HAP-1 (cell line): Measurements from ENCODE around the gene SLC25A21.

Experiments used
- DNase-seq, 2 experiments: peaks; one replicate each; pipeline ENCODE4 v3.0.0-alpha.2; 2016 to 2020; ENCODE audit warnings: low spot score in 2 of 2
- H3K27me3 ChIP-seq: fragments of 250-450 bp; sonication (Bioruptor Pico); 2 replicates; pipeline ENCODE4 v1.5.1; 2020; ENCODE audit warnings: low read depth, mild to moderate bottlenecking, moderate library complexity
- H3K36me3 ChIP-seq: fragments of 250-450 bp; sonication (Bioruptor Pico); replicated peaks from 2 replicates; pipeline ENCODE4 v1.5.1; 2020; ENCODE audit warnings: mild to moderate bottlenecking
- H3K4me1 ChIP-seq: fragments of 250-450 bp; sonication (Bioruptor Pico); 2 replicates; pipeline ENCODE4 v1.5.1; 2020; ENCODE audit warnings: mild to moderate bottlenecking
- H3K4me3 ChIP-seq: fragments of 250-450 bp; sonication (Bioruptor Pico); 2 replicates; pipeline ENCODE4 v1.5.1; 2020; ENCODE audit warnings: mild to moderate bottlenecking, moderate library complexity
- H3K9me3 ChIP-seq: fragments of 250-450 bp; sonication (Bioruptor Pico); 2 replicates; pipeline ENCODE4 v1.5.1; 2020; ENCODE audit warnings: mild to moderate bottlenecking, moderate library complexity
- in situ Hi-C: fragments of 300-500 bp; cut with MboI; formaldehyde crosslinking; loops from 3 replicates; pipeline ENCODE4 v1.14.3; 2020; ENCODE audit warnings: low sequenced_read_pairs, inconsistent platforms, mixed read lengths

The SLC25A21 gene

DNA sequence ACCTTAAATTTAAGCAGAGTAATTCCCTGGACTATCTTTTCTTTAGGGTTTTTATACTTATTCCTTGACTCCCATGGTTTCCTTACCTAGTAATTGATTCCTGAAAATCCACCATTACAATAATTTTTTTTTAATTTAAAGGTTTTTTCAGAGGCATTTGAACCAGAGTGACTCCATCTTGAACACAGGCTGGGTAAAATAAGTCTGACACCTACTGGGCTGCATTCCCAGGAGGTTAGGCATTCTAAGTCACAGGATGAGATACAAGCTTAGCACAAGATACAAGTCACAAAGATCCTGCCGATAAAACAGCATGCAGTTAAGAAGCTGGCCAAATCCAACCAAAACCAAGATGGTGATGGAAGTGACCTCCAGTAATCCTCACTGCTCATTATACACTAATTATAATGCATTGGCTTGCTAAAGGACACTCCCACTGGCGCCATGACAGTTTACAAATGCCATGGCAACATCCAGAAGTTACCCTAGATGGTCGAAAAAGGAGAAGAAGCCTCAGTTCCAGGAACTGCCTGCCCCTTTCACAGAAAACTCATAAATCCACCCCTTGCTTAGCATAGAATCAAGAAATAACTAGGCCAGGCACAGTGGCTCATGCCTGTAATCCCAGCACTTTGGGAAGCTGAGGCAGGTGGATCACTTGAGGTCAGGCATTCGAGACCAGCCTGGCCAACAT, 53.6 kb downstream of the SLC25A21 start:
- H3K4me3 ChIP-seq, result no peak overlapping the region
- H3K36me3 ChIP-seq, result no peaks in the 10 kb centered on the region
- H3K27me3 ChIP-seq, result no peaks in the 10 kb centered on the region; the same call in 1 of the 2 replicates
- in situ Hi-C loops, result no loop called here
- DNase-seq, result no peak
- no peaks in the 10 kb centered on the region for H3K4me1 ChIP-seq
- H3K9me3 ChIP-seq, result no peaks in the 10 kb centered on the region

DNA sequence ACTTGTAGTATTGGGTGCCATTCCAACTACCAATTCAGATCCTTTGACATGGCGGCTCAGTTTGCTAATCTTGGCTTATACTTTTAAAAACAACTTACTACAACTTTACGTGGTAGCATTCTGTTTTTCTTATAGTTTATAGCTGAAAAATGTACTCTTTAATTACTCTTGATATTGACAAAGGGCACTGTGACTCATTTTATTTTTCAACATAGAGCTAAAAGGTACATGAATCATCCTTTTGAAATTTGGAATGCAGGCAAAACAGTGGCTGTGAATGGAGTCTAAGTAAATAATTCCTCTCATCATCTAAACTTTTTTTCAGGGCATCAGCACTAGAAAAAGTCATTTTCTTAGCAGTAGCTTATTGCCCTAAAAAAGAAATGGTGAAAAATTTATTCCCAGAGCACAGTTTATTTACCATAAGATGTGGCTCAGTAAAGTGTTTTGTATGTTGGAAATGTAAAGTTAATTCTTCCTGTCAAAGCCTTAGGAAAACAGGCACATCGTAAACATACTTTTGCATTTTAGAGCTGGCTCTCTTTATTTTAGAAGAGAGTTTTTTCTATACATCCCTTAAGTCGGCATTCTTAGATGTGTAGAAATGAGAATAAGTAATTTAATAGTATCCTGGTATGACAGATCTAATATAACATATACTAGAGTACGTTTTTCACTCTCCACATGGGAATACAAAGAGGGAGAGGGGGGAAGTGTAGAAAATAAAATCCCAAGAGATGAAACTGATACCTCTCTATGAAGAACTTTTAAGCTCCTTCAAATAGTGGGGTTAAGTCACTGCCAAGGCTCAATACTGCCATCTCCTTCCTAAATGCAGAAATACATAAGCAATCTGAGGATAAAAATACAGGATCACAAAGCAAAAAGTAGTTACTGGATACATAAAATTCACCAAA, 55.2 kb downstream of the SLC25A21 start:
- DNase-seq, result no peak
- no peaks in the 10 kb centered on the region; the same call in 1 of the 2 replicates for H3K27me3 ChIP-seq
- H3K4me1 ChIP-seq, result no peaks in the 10 kb centered on the region
- no peak overlapping the region for H3K4me3 ChIP-seq
- no peaks in the 10 kb centered on the region for H3K36me3 ChIP-seq
- in situ Hi-C loops, result no loop called here
- no peaks in the 10 kb centered on the region for H3K9me3 ChIP-seq

DNA sequence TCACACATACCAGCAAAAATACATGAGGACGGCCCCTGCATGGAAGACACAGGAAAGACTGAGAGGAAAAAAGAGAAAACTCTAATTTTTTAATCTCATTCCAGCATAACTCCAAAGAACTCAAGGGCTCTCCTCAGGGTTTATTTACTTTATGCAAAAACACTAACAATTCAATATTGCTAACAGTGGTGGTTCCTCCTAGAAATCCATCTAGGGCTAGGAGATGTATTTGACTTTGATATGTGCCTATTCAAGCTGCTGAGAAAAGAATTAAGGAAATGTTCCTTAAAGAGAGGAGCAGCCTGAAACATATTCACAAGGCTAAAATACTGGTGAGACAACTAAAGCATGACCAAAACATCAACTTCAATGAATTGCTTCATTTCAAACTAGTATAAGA, 57.0 kb downstream of the SLC25A21 start:
- no peak for DNase-seq
- Histone ChIP-seq H3K4me1 (no peaks in the 10 kb centered on the region), H3K4me3 (no peak overlapping the region), H3K27me3 (no peaks in the 10 kb centered on the region; the same call in 1 of the 2 replicates), H3K36me3 (no peaks in the 10 kb centered on the region), H3K9me3 (no peaks in the 10 kb centered on the region)
- in situ Hi-C loops, result no loop called here

DNA sequence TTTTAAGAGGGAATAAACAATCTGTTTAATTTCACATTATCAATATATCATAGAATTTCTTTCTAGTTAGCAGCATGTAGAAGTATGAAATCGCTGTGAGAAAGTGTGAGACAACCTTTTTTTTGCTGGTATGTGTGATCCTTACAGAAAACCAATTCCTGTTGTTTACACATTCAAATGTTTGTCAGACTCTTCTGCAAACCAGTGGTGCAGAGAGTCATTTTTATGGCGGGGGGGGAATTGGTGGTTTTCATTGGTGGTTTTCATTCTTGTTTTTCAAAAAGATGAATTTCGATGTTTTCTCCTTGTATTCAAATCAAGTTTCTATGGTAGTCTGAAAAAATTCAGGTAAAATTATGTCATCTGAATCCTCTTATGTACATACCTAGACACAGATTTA, 57.8 kb downstream of the SLC25A21 start:
- no peaks in the 10 kb centered on the region; the same call in 1 of the 2 replicates for H3K27me3 ChIP-seq
- H3K36me3 ChIP-seq, result no peaks in the 10 kb centered on the region
- no peak overlapping the region for H3K4me3 ChIP-seq
- H3K9me3 ChIP-seq, result no peaks in the 10 kb centered on the region
- in situ Hi-C loops, result no loop called here
- no peak for DNase-seq
- H3K4me1 ChIP-seq, result no peaks in the 10 kb centered on the region

DNA sequence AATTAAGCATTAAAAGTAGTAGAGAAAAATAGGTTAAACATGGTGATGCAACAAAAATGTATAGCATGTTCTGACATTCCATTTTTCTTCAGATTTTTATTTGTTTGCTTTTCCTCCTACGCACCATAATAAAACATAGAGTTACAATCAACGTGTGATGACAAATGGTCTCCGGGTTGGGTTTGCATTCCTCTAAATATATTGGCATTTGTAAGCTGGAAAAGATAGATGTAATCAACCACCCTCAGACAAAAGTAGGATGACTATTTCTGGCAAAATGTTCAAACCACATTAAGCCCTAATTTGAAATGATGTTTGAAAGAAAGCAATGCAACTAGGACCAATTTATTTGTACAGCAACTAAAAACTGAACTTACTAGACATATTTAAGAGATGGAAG, 58.4 kb downstream of the SLC25A21 start:
- H3K4me3 ChIP-seq, result no peak overlapping the region
- in situ Hi-C loops, result no loop called here
- no peak for DNase-seq
- H3K9me3 ChIP-seq, result no peaks in the 10 kb centered on the region
- no peaks in the 10 kb centered on the region for H3K4me1 ChIP-seq
- no peaks in the 10 kb centered on the region for H3K36me3 ChIP-seq
- no peaks in the 10 kb centered on the region; the same call in 1 of the 2 replicates for H3K27me3 ChIP-seq

DNA sequence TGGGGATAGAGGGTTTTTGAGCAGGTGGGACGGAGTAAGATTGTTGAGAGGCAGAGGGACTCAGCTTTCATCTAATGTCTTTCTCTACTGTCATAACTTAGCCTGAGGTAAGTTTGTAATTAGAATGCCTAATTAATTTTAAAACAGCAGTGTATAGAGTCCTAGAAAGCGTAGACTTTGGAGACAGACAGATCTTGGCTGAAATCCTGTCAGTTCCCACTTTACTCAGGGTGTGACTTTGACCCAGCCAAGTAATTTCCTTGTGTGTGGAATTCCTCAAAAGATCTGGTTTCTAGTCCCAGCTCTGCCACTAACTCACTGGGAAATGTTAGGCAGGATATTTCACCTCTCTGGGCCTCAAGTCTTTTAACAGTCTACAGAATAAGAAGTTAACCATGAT, 74.3 kb downstream of the SLC25A21 start:
- Histone ChIP-seq H3K4me1 (no peaks in the 10 kb centered on the region), H3K9me3 (no peaks in the 10 kb centered on the region), H3K36me3 (no peaks in the 10 kb centered on the region), H3K27me3 (no peaks in the 10 kb centered on the region), H3K4me3 (no peak overlapping the region)
- no peak for DNase-seq
- in situ Hi-C loops, result no loop called here

DNA sequence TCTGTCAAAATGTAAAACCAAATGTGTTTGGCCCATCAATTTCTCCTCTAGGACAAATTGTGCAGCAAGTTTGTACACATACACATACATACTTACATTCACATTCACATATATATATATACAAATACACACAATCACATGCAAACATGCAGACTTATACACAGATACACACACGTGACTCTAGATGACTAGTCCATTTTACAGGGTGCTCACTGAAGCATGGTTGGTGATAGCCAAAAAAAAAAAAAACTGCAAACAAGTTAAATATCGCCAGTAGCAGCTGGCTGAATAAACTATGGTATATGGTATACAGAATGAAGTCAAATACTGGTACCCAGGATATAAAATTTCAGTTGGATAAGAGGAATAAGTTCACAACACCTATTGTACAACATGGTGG, 77.9 kb downstream of the SLC25A21 start:
- in situ Hi-C loops, result no loop called here
- H3K4me3 ChIP-seq, result no peak overlapping the region
- DNase-seq, result no peak
- H3K4me1 ChIP-seq, result no peaks in the 10 kb centered on the region
- no peaks in the 10 kb centered on the region for H3K9me3 ChIP-seq
- H3K36me3 ChIP-seq, result no peaks in the 10 kb centered on the region
- no peaks in the 10 kb centered on the region for H3K27me3 ChIP-seq

DNA sequence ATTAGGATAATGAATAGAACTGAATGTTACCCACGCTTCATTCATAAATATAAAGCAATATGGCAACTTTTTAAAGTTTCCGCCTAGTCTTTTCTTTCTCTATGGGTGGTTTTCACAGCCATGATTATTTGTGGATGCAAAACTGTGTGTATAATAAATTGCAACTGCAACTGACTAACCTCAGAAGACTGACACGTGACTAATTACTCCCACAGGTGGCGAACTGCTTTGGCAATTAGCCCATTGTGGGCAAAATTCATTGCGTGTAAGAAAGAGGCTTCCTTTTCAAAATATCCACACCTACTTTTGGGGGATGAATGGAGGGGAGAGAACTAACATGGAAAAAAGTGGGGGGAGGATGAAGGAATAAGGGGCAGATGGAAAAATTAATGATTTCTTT, 79.0 kb downstream of the SLC25A21 start:
- H3K4me1 ChIP-seq, result no peaks in the 10 kb centered on the region
- no peaks in the 10 kb centered on the region for H3K36me3 ChIP-seq

DNA sequence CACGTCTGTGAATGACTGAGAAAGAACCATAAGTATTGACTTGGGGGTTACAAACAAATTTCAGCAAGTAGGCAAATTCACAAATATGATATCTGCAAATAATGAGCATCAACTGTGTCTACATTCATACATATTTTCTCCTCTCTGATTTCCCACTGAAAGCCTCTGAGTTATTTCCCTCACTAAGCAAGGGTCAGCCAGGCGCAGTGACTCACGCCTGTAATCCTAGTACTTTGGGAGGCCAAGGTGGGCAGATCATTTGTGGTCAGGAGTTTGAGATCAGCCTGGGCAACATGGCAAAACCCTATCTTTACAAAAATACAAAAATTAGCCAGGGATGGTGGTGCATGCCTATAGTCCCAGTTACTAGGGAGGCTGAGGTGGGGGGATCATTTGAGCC, 80.8 kb downstream of the SLC25A21 start:
- Histone ChIP-seq H3K36me3 (no peaks in the 10 kb centered on the region), H3K4me3 (no peak overlapping the region), H3K4me1 (no peaks in the 10 kb centered on the region), H3K27me3 (no peaks in the 10 kb centered on the region), H3K9me3 (no peaks in the 10 kb centered on the region)
- in situ Hi-C loops, result no loop called here
- no peak for DNase-seq

More for the DNA sequence above, 79.0 kb downstream of the SLC25A21 start:
- Histone ChIP-seq H3K9me3 (no peaks in the 10 kb centered on the region), H3K4me3 (no peak overlapping the region), H3K27me3 (no peaks in the 10 kb centered on the region)
- no peak for DNase-seq
- in situ Hi-C loops, result no loop called here

DNA sequence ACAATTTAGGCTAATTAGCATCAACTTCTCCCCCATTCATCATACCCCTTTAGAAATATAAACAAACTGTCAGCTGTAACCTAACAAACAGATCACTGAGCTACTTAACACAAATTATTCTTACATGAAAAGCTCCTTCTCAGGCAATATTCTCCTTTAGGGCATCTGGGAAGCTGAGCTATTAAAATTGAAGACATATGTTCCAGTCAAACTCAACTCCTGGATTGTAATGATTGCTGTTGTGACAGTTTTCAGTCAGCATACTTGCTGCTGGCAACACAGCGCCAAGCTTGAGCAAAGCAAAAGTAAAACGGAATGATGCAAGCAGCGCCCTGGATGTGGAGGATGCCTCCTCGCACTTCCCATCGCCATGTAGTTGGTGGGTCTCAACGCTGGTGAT, 82.4 kb downstream of the SLC25A21 start:
- no peaks in the 10 kb centered on the region for H3K27me3 ChIP-seq
- DNase-seq, result no peak
- no peaks in the 10 kb centered on the region for H3K9me3 ChIP-seq
- H3K36me3 ChIP-seq, result no peaks in the 10 kb centered on the region
- H3K4me1 ChIP-seq, result no peaks in the 10 kb centered on the region
- no peak overlapping the region for H3K4me3 ChIP-seq
- in situ Hi-C loops, result no loop called here

DNA sequence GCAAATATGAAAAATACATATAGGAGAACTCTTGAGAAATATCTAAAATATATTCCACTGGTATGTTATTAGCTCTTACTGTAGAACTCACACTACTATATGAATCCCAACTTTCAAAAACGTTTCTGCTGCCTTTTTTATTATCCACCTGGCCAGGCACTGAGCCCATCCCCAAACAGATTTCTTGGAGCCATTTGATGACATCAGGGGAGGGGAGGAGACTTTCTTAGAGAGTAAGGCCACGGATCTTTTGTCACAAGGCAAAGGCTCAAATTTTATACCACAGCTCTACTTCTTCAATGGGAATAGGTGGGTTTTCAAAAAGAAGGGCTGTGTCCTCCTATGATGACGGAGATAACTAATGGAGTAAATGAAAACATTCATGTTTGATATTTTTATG, 83.0 kb downstream of the SLC25A21 start:
- H3K4me3 ChIP-seq, result no peak overlapping the region
- H3K4me1 ChIP-seq, result no peaks in the 10 kb centered on the region
- no peaks in the 10 kb centered on the region for H3K9me3 ChIP-seq
- no peak for DNase-seq
- no peaks in the 10 kb centered on the region for H3K36me3 ChIP-seq
- in situ Hi-C loops, result no loop called here
- no peaks in the 10 kb centered on the region for H3K27me3 ChIP-seq

DNA sequence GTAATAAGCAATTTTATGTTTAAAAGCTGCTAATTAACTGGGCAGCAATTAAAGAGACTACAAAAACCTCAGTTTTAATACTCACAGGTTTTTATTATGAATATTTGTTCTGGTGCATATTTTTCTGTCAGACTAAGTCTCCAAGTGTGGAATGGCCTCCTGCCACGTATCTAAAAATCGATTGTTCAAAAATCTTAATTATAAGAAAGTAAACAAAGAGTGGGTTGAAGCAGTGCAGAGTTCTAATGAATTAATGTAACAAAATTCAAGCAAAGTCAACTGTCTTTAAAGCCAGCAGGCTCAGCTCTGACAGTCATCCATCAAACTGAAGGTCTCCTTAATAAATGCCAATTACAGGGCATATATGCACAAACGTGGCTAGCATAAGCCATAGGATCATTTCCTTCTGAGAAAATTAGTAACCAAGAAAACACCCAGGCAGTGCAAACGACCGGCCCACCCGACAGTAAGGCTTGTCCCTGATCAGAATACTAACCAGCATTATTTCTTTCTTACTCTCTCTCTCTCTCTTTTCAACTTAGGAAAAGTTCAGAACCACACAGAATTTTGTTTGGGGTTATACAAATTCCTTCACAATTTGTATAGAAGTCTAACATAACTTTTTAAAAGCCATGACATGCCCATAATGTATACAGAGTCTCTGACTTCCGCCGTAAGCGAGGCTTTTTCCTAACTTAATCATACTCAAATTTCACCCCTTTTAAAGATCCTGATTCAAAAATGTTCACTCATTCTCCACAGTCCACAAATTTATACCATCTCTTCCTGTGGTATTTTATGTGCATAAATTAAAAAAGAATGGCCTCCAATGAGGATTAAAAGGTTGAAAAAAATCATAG, 83.8 kb downstream of the SLC25A21 start:
- H3K4me1 ChIP-seq, result no peaks in the 10 kb centered on the region
- in situ Hi-C loops, result no loop called here
- no peak for DNase-seq

DNA sequence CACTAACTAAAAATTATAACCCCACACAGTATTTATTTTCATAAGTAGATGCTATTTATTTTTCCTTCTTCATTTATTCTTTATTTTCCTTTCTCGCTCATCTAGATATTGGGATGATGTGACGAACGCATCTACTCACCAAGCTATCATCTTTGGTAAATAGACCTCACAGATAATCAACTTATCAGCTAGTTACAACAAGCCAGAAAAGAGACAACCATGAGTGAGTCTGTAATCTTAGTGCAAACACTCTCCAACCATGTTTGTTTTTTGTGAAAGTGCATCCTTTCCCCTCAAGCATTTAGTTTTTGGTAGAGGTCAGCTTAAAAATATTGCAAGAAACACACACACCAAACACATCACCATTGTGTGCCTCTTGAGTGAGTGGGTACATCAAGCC, 84.9 kb downstream of the SLC25A21 start:
- H3K4me1 ChIP-seq, result no peaks in the 10 kb centered on the region
- no peaks in the 10 kb centered on the region for H3K36me3 ChIP-seq
- no peaks in the 10 kb centered on the region for H3K9me3 ChIP-seq
- H3K4me3 ChIP-seq, result no peak overlapping the region
- no peak for DNase-seq
- in situ Hi-C loops, result no loop called here
- no peaks in the 10 kb centered on the region for H3K27me3 ChIP-seq

More for the DNA sequence above, 83.8 kb downstream of the SLC25A21 start:
- H3K9me3 ChIP-seq, result no peaks in the 10 kb centered on the region
- no peaks in the 10 kb centered on the region for H3K36me3 ChIP-seq
- no peak overlapping the region for H3K4me3 ChIP-seq
- H3K27me3 ChIP-seq, result no peaks in the 10 kb centered on the region
